HK-2 (cell line): Measurements from ENCODE around the gene PKP2.
"Not testable (repeated sequence)": the region's sequence is repeated elsewhere in the genome, so short reads cannot be mapped to it uniquely, and the experiment has no call there.

Experiments
- DNase-seq: peaks from one replicate; pipeline ENCODE4 v3.0.0-alpha.2; 2018; ENCODE audit not compliant: unreplicated experiment

Gene PKP2

GRCh38 chr12:32895688-32896431 lies 717 bp downstream of the PKP2 start:
- DNase-seq, result no peak

GRCh38 chr12:32894566-32894965 lies 2.0 kb downstream of the PKP2 start:
- DNase-seq, result no peak

- no peak for DNase-seq
Measured at GRCh38 chr12:32893458-32893857, 3.1 kb downstream of the PKP2 start.

- DNase-seq, result no peak
Measured at GRCh38 chr12:32893043-32893442, 3.5 kb downstream of the PKP2 start.

GRCh38 chr12:32892369-32892768 lies 4.2 kb downstream of the PKP2 start:
- DNase-seq, result peak; percentile 10

GRCh38 chr12:32891956-32892355 lies 4.6 kb downstream of the PKP2 start:
- peak; percentile 53 for DNase-seq

- no peak for DNase-seq
Measured at GRCh38 chr12:32891526-32891925, 5.1 kb downstream of the PKP2 start.

GRCh38 chr12:32889011-32889760 lies 7.4 kb downstream of the PKP2 start:
- DNase-seq, result no peak

GRCh38 chr12:32887058-32887457 lies 9.5 kb downstream of the PKP2 start:
- no peak for DNase-seq

- no peak for DNase-seq
Measured at GRCh38 chr12:32885831-32886230, 10.7 kb downstream of the PKP2 start.

GRCh38 chr12:32884962-32885361 lies 11.6 kb downstream of the PKP2 start:
- DNase-seq, result no peak

GRCh38 chr12:32881702-32882101 lies 14.9 kb downstream of the PKP2 start:
- DNase-seq, result no peak

GRCh38 chr12:32881107-32881506 lies 15.5 kb downstream of the PKP2 start:
- DNase-seq, result no peak

- DNase-seq, result not testable (repeated sequence)
Measured at GRCh38 chr12:32879066-32879465, 17.5 kb downstream of the PKP2 start.

GRCh38 chr12:32877601-32878459 lies 18.7 kb downstream of the PKP2 start:
- no peak for DNase-seq

GRCh38 chr12:32876004-32876403 lies 20.6 kb downstream of the PKP2 start:
- DNase-seq, result no peak

GRCh38 chr12:32874975-32875374 lies 21.6 kb downstream of the PKP2 start:
- no peak for DNase-seq

- DNase-seq, result no peak
Measured at GRCh38 chr12:32874078-32874477, 22.5 kb downstream of the PKP2 start.

- not testable (repeated sequence) for DNase-seq
Measured at GRCh38 chr12:32872416-32872815, 24.2 kb downstream of the PKP2 start.

- DNase-seq, result no peak
Measured at GRCh38 chr12:32870716-32871115, 25.9 kb downstream of the PKP2 start.

GRCh38 chr12:32868885-32869284 lies 27.7 kb downstream of the PKP2 start:
- DNase-seq, result no peak

- DNase-seq, result no peak
Measured at GRCh38 chr12:32864731-32865130, 31.8 kb downstream of the PKP2 start.
